Measurements from ENCODE around the gene PPRC1.

DNA sequence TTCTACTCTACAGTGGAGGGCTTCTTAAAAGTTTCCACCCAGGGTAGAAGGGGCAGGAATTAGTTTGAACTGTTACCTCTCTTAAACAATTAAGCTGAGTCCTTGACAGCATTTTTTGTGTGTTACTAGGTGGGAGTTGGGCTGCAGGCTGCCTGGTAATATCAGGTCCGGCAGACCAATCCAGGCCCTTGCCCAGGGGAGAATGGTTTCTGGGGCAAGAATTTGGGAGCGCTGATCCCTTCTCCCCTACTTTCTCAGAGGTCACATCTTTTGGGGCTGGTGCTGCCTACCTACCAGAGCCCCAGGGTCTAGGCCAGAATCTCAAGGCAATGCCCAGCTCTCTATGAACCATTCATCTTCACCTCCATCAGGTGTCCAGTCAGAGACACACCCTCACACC, 1.6 kb downstream of the PPRC1 start:
- TF ChIP-seq CTCF (conservative IDR thresholded peaks at IDR 0.05; ENCODE audit: low read depth in 2 of 2) (no peak), EZH2 (IDR thresholded peaks at IDR 0.05; ENCODE audit: low read depth, unreplicated experiment) (no peak), ZNF331 (CRISPR knock-in tag; IDR thresholded peaks at IDR 0.05; ENCODE audit: low read depth) (no peak), ZNF114 (CRISPR knock-in tag; IDR thresholded peaks at IDR 0.05) (no peak), EZH2phosphoT487 (IDR thresholded peaks at IDR 0.05; ENCODE audit: unreplicated experiment) (no peak), REST (IDR thresholded peaks at IDR 0.05; ENCODE audit: unreplicated experiment) (no peak), POLR2AphosphoS5 (IDR thresholded peaks at IDR 0.05; ENCODE audit: low read depth) (no peak), CREB1 (CRISPR knock-in tag; IDR thresholded peaks at IDR 0.05; ENCODE audit: low read depth) (no peak)
- TF ChIP-seq, protein P1, sequence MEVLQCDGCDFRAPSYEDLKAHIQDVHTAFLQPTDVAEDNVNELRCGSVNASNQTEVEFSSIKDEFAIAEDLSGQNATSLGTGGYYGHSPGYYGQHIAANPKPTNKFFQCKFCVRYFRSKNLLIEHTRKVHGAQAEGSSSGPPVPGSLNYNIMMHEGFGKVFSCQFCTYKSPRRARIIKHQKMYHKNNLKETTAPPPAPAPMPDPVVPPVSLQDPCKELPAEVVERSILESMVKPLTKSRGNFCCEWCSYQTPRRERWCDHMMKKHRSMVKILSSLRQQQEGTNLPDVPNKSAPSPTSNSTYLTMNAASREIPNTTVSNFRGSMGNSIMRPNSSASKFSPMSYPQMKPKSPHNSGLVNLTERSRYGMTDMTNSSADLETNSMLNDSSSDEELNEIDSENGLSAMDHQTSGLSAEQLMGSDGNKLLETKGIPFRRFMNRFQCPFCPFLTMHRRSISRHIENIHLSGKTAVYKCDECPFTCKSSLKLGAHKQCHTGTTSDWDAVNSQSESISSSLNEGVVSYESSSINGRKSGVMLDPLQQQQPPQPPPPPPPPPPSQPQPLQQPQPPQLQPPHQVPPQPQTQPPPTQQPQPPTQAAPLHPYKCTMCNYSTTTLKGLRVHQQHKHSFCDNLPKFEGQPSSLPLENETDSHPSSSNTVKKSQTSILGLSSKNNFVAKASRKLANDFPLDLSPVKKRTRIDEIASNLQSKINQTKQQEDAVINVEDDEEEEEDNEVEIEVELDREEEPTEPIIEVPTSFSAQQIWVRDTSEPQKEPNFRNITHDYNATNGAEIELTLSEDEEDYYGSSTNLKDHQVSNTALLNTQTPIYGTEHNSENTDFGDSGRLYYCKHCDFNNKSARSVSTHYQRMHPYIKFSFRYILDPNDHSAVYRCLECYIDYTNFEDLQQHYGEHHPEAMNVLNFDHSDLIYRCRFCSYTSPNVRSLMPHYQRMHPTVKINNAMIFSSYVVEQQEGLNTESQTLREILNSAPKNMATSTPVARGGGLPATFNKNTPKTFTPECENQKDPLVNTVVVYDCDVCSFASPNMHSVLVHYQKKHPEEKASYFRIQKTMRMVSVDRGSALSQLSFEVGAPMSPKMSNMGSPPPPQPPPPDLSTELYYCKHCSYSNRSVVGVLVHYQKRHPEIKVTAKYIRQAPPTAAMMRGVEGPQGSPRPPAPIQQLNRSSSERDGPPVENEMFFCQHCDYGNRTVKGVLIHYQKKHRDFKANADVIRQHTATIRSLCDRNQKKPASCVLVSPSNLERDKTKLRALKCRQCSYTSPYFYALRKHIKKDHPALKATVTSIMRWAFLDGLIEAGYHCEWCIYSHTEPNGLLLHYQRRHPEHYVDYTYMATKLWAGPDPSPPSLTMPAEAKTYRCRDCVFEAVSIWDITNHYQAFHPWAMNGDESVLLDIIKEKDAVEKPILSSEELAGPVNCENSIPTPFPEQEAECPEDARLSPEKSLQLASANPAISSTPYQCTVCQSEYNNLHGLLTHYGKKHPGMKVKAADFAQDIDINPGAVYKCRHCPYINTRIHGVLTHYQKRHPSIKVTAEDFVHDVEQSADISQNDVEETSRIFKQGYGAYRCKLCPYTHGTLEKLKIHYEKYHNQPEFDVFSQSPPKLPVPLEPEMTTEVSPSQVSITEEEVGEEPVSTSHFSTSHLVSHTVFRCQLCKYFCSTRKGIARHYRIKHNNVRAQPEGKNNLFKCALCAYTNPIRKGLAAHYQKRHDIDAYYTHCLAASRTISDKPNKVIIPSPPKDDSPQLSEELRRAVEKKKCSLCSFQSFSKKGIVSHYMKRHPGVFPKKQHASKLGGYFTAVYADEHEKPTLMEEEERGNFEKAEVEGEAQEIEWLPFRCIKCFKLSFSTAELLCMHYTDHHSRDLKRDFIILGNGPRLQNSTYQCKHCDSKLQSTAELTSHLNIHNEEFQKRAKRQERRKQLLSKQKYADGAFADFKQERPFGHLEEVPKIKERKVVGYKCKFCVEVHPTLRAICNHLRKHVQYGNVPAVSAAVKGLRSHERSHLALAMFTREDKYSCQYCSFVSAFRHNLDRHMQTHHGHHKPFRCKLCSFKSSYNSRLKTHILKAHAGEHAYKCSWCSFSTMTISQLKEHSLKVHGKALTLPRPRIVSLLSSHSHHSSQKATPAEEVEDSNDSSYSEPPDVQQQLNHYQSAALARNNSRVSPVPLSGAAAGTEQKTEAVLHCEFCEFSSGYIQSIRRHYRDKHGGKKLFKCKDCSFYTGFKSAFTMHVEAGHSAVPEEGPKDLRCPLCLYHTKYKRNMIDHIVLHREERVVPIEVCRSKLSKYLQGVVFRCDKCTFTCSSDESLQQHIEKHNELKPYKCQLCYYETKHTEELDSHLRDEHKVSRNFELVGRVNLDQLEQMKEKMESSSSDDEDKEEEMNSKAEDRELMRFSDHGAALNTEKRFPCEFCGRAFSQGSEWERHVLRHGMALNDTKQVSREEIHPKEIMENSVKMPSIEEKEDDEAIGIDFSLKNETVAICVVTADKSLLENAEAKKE (CRISPR knock-in tag; IDR thresholded peaks at IDR 0.05), result no peak
